ENCODE measurements around the gene RSPH6A.

GRCh38 chr19:45763691-45764294, 51.3 kb downstream of the RSPH6A start:
- TF ChIP-seq, protein P1, sequence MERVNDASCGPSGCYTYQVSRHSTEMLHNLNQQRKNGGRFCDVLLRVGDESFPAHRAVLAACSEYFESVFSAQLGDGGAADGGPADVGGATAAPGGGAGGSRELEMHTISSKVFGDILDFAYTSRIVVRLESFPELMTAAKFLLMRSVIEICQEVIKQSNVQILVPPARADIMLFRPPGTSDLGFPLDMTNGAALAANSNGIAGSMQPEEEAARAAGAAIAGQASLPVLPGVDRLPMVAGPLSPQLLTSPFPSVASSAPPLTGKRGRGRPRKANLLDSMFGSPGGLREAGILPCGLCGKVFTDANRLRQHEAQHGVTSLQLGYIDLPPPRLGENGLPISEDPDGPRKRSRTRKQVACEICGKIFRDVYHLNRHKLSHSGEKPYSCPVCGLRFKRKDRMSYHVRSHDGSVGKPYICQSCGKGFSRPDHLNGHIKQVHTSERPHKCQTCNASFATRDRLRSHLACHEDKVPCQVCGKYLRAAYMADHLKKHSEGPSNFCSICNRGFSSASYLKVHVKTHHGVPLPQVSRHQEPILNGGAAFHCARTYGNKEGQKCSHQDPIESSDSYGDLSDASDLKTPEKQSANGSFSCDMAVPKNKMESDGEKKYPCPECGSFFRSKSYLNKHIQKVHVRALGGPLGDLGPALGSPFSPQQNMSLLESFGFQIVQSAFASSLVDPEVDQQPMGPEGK (CRISPR knock-in tag; IDR thresholded peaks at IDR 0.05; ENCODE audit: borderline replicate concordance), result no peak
- TF ChIP-seq SNAI2 (CRISPR knock-in tag; IDR thresholded peaks at IDR 0.05) (no peak), ZFP3 (CRISPR knock-in tag; IDR thresholded peaks at IDR 0.05) (no peak), RARB (CRISPR knock-in tag; IDR thresholded peaks at IDR 0.05) (no peak), OSR1 (CRISPR knock-in tag; IDR thresholded peaks at IDR 0.05) (no peak)
